ENCODE measurements around the gene KSR2. TPM values are rescaled to one million over a fixed set of nuclear protein-coding genes. Genes with fewer than 3 reads are reported as not detected.

Gene KSR2
- total and polyA plus RNA-seq, 10 of the 15 experiments (the other 5 are each of a cell fraction or from before 2014, with no cell fraction given) = under 0.01 to 1.5 (median 0.01) TPM; not detected in 3

DNA sequence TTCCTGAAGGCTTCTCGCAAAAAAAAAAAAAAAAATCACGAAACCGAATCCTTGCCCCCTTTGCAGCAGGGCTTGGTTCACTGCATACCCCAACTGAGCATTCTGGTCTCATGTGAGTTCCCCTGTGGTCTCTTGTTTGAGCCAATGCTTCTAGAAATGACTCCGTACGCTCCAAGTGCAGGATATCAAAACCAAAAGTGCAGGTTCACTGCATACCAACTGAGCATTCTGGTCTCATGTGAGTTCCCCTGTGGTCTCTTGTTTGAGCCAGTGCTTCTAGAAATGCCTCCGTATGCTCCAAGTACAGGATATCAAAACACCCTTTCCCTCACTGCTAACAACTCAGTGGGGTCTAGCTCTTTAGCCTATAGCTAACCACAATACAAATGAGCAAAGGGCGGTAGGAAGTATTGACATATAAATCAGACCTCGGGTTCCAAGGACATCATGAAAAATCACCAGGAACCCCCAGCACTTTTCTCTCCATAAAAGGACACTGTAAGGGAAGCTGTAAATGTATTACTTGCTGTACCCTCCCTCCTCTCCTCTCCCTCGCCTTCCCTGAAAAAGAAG lies 401.1 kb downstream of the KSR2 start:
- DNase-seq (ENCODE audit: low read depth, low spot score) = peak; percentile 38
- no peak overlapping the region for H3K27ac ChIP-seq (ENCODE audit: control insufficient read depth, insufficient read depth)
- RAD21 ChIA-PET (ENCODE audit: unreplicated experiment) = no interaction called here
- intact Hi-C loops (cut with micrococcal nuclease; ENCODE audit: unreplicated experiment) = no loop called here
- peak; percentile 75 for ATAC-seq
- H3K4me3 ChIP-seq = no peak overlapping the region
- FAIRE-seq = peak; percentile 35
- no TSS peak for BruUV-seq (replicated peaks)
- POLR2A ChIA-PET = no interaction called here
- H3K9ac ChIP-seq (ENCODE audit: control insufficient read depth, insufficient read depth, low read length) = no peak overlapping the region
- no peaks in the 10 kb centered on the region for H4K20me1 ChIP-seq (ENCODE audit: control insufficient read depth, insufficient read depth)
- H3K4me2 ChIP-seq (ENCODE audit: control insufficient read depth, insufficient read depth) = no peak overlapping the region
- no peaks in the 10 kb centered on the region for H3K9me3 ChIP-seq (replicated peaks; ENCODE audit: control insufficient read depth, insufficient read depth, low read length)
- no peak for TF ChIP-seq SIN3A (IDR thresholded peaks at IDR 0.05; ENCODE audit: low read depth, low read length)
- TF ChIP-seq, protein P1, sequence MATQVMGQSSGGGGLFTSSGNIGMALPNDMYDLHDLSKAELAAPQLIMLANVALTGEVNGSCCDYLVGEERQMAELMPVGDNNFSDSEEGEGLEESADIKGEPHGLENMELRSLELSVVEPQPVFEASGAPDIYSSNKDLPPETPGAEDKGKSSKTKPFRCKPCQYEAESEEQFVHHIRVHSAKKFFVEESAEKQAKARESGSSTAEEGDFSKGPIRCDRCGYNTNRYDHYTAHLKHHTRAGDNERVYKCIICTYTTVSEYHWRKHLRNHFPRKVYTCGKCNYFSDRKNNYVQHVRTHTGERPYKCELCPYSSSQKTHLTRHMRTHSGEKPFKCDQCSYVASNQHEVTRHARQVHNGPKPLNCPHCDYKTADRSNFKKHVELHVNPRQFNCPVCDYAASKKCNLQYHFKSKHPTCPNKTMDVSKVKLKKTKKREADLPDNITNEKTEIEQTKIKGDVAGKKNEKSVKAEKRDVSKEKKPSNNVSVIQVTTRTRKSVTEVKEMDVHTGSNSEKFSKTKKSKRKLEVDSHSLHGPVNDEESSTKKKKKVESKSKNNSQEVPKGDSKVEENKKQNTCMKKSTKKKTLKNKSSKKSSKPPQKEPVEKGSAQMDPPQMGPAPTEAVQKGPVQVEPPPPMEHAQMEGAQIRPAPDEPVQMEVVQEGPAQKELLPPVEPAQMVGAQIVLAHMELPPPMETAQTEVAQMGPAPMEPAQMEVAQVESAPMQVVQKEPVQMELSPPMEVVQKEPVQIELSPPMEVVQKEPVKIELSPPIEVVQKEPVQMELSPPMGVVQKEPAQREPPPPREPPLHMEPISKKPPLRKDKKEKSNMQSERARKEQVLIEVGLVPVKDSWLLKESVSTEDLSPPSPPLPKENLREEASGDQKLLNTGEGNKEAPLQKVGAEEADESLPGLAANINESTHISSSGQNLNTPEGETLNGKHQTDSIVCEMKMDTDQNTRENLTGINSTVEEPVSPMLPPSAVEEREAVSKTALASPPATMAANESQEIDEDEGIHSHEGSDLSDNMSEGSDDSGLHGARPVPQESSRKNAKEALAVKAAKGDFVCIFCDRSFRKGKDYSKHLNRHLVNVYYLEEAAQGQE (IDR thresholded peaks at IDR 0.05; ENCODE audit: low read depth, low read length) = no peak
- TF ChIP-seq JUNB (IDR thresholded peaks at IDR 0.05) = peak; percentile 52; the same call in 1 of the 2 replicates
- TF ChIP-seq, protein P2, sequence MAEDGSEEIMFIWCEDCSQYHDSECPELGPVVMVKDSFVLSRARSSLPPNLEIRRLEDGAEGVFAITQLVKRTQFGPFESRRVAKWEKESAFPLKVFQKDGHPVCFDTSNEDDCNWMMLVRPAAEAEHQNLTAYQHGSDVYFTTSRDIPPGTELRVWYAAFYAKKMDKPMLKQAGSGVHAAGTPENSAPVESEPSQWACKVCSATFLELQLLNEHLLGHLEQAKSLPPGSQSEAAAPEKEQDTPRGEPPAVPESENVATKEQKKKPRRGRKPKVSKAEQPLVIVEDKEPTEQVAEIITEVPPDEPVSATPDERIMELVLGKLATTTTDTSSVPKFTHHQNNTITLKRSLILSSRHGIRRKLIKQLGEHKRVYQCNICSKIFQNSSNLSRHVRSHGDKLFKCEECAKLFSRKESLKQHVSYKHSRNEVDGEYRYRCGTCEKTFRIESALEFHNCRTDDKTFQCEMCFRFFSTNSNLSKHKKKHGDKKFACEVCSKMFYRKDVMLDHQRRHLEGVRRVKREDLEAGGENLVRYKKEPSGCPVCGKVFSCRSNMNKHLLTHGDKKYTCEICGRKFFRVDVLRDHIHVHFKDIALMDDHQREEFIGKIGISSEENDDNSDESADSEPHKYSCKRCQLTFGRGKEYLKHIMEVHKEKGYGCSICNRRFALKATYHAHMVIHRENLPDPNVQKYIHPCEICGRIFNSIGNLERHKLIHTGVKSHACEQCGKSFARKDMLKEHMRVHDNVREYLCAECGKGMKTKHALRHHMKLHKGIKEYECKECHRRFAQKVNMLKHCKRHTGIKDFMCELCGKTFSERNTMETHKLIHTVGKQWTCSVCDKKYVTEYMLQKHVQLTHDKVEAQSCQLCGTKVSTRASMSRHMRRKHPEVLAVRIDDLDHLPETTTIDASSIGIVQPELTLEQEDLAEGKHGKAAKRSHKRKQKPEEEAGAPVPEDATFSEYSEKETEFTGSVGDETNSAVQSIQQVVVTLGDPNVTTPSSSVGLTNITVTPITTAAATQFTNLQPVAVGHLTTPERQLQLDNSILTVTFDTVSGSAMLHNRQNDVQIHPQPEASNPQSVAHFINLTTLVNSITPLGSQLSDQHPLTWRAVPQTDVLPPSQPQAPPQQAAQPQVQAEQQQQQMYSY (CRISPR knock-in tag; IDR thresholded peaks at IDR 0.05) = no peak
- TF ChIP-seq EP300 (IDR thresholded peaks at IDR 0.05; ENCODE audit: borderline replicate concordance in 1 of 2, control insufficient read depth in 1 of 2, low read depth in 2 of 2, low read length in 2 of 2) = 0 out of 4 replicates have a peak, but pooled peaks of 1 of the 2 experiments have one; percentile 11
- no peak for TF ChIP-seq RFX5 (IDR thresholded peaks at IDR 0.05; ENCODE audit: low read depth, low read length)
- TF ChIP-seq, protein P3, sequence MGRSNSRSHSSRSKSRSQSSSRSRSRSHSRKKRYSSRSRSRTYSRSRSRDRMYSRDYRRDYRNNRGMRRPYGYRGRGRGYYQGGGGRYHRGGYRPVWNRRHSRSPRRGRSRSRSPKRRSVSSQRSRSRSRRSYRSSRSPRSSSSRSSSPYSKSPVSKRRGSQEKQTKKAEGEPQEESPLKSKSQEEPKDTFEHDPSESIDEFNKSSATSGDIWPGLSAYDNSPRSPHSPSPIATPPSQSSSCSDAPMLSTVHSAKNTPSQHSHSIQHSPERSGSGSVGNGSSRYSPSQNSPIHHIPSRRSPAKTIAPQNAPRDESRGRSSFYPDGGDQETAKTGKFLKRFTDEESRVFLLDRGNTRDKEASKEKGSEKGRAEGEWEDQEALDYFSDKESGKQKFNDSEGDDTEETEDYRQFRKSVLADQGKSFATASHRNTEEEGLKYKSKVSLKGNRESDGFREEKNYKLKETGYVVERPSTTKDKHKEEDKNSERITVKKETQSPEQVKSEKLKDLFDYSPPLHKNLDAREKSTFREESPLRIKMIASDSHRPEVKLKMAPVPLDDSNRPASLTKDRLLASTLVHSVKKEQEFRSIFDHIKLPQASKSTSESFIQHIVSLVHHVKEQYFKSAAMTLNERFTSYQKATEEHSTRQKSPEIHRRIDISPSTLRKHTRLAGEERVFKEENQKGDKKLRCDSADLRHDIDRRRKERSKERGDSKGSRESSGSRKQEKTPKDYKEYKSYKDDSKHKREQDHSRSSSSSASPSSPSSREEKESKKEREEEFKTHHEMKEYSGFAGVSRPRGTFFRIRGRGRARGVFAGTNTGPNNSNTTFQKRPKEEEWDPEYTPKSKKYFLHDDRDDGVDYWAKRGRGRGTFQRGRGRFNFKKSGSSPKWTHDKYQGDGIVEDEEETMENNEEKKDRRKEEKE (IDR thresholded peaks at IDR 0.05) = no peak
- no peak for TF ChIP-seq CBX5 (IDR thresholded peaks at IDR 0.05; ENCODE audit: low read depth)
- TF ChIP-seq, protein P4, sequence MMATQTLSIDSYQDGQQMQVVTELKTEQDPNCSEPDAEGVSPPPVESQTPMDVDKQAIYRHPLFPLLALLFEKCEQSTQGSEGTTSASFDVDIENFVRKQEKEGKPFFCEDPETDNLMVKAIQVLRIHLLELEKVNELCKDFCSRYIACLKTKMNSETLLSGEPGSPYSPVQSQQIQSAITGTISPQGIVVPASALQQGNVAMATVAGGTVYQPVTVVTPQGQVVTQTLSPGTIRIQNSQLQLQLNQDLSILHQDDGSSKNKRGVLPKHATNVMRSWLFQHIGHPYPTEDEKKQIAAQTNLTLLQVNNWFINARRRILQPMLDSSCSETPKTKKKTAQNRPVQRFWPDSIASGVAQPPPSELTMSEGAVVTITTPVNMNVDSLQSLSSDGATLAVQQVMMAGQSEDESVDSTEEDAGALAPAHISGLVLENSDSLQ (IDR thresholded peaks at IDR 0.05) = no peak
- peak; percentile 88 for TF ChIP-seq RUNX3 (IDR thresholded peaks at IDR 0.05; ENCODE audit: low read length)
- peak; percentile 67; the same call in 1 of the 2 replicates for TF ChIP-seq PAX5 (IDR thresholded peaks at IDR 0.05; ENCODE audit: borderline replicate concordance, low read depth, low read length)
- no peak for TF ChIP-seq ATF7 (IDR thresholded peaks at IDR 0.05; ENCODE audit: low read depth)
- TF ChIP-seq CBFB (IDR thresholded peaks at IDR 0.05; ENCODE audit: low read depth) = peak; percentile 51; the same call in 1 of the 2 replicates
- in situ Hi-C loops (cut with MboI) = no loop called here
- no peaks in the 10 kb centered on the region for H3K79me2 ChIP-seq (ENCODE audit: control insufficient read depth, insufficient read depth, low read length)
- H3K4me1 ChIP-seq (ENCODE audit: control insufficient read depth, insufficient read depth, low read length) = peaks cover 2% of the 10 kb centered on the region; the same call in 1 of the 2 replicates
- no peaks in the 10 kb centered on the region; a peak in 1 of 4 replicates for H3K27me3 ChIP-seq (replicated peaks in 1 of 2; ENCODE audit: control insufficient read depth in 2 of 2, insufficient read depth in 2 of 2, low read length in 1 of 2)
- no peak overlapping the region for H2AFZ ChIP-seq (ENCODE audit: control insufficient read depth, low read depth, low read length)
- no peaks in the 10 kb centered on the region for H3K36me3 ChIP-seq (ENCODE audit: control insufficient read depth in 2 of 2, insufficient read depth in 2 of 2, low read length in 1 of 2)
- SMC1A ChIA-PET (ENCODE audit: uncharacterized antibody, unreplicated experiment) = interaction anchor here (0.6 kb wide), 1 partner anchor 858 kb away, joined by 3 read pairs; no protein-coding TSS in a partner anchor
- CTCF ChIA-PET = no interaction called here
- 0% methylated on average over 8 of the region's 9 CpGs for WGBS (ENCODE audit: insufficient coverage, insufficient replicate concordance, low lambda C conversion rate, missing lambda C conversion rate)

All from GM12878 (cell line).